Measurements from ENCODE around the gene DACT3.

GRCh38 chr19:46692918-46693722 lies 32.1 kb upstream of the DACT3 start:
- TF ChIP-seq TAF15 (IDR thresholded peaks at IDR 0.05; ENCODE audit: low read depth, low read length, poor library complexity, severe bottlenecking) (no peak), POLR2A (IDR thresholded peaks at IDR 0.05; ENCODE audit: insufficient read depth in 1 of 2, low read depth in 2 of 2, low read length in 2 of 2) (no peak), CTCF (CRISPR knock-in tag; IDR thresholded peaks at IDR 0.05) (no peak), SAFB2 (CRISPR knock-in tag; IDR thresholded peaks at IDR 0.05; ENCODE audit: borderline replicate concordance, low read depth) (no peak), THAP7 (CRISPR knock-in tag; IDR thresholded peaks at IDR 0.05) (no peak), ATM (IDR thresholded peaks at IDR 0.05; ENCODE audit: borderline replicate concordance) (no peak), TGIF2 (CRISPR knock-in tag; IDR thresholded peaks at IDR 0.05) (no peak), ZNF318 (CRISPR knock-in tag; IDR thresholded peaks at IDR 0.05) (no peak), ZNF513 (CRISPR knock-in tag; conservative IDR thresholded peaks at IDR 0.05) (no peak), SIX1 (CRISPR knock-in tag; IDR thresholded peaks at IDR 0.05; ENCODE audit: borderline replicate concordance) (no peak), SNRNP70 (IDR thresholded peaks at IDR 0.05; ENCODE audit: low read depth, low read length) (no peak), ZNF564 (CRISPR knock-in tag; IDR thresholded peaks at IDR 0.05) (no peak)

Measured in HepG2 (cell line).